ENCODE measurements around the gene TTLL6. TPM values are rescaled to one million over a fixed set of nuclear protein-coding genes. Genes with fewer than 3 reads are reported as not detected.

The TTLL6 gene
- total and polyA plus RNA-seq, 2 of the 4 experiments (the other 2 are of a cell fraction): not detected

GRCh38 chr17:48795444-48796162 is 21.4 kb downstream of the TTLL6 start:
- in situ Hi-C loops (cut with MboI; ENCODE audit: low sequenced_read_pairs) (no loop called here), intact Hi-C loops (cut with micrococcal nuclease) (no loop called here), dilution Hi-C loops (cut with HindIII; ENCODE audit: low sequenced_read_pairs, unreplicated experiment) (no loop called here)
- TF ChIP-seq MAZ (IDR thresholded peaks at IDR 0.05; ENCODE audit: borderline replicate concordance, low read depth, low read length) (0 out of 2 replicates have a peak, but pooled peaks have one; percentile 53), BHLHE40 (IDR thresholded peaks at IDR 0.05; ENCODE audit: low read depth, low read length) (peak; percentile 74), CHD1 (IDR thresholded peaks at IDR 0.05; ENCODE audit: low read depth, low read length) (no peak), FOS (IDR thresholded peaks at IDR 0.05; ENCODE audit: low read depth, low read length) (peak; percentile 52), RAD21 (IDR thresholded peaks at IDR 0.05; ENCODE audit: low read length) (no peak), CEBPB (IDR thresholded peaks at IDR 0.05; ENCODE audit: low read depth, low read length) (peak; percentile 89)
- TF ChIP-seq, protein P1, sequence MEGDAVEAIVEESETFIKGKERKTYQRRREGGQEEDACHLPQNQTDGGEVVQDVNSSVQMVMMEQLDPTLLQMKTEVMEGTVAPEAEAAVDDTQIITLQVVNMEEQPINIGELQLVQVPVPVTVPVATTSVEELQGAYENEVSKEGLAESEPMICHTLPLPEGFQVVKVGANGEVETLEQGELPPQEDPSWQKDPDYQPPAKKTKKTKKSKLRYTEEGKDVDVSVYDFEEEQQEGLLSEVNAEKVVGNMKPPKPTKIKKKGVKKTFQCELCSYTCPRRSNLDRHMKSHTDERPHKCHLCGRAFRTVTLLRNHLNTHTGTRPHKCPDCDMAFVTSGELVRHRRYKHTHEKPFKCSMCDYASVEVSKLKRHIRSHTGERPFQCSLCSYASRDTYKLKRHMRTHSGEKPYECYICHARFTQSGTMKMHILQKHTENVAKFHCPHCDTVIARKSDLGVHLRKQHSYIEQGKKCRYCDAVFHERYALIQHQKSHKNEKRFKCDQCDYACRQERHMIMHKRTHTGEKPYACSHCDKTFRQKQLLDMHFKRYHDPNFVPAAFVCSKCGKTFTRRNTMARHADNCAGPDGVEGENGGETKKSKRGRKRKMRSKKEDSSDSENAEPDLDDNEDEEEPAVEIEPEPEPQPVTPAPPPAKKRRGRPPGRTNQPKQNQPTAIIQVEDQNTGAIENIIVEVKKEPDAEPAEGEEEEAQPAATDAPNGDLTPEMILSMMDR (conservative IDR thresholded peaks at IDR 0.05; ENCODE audit: low read depth, low read length): no peak
- TF ChIP-seq, protein P2, sequence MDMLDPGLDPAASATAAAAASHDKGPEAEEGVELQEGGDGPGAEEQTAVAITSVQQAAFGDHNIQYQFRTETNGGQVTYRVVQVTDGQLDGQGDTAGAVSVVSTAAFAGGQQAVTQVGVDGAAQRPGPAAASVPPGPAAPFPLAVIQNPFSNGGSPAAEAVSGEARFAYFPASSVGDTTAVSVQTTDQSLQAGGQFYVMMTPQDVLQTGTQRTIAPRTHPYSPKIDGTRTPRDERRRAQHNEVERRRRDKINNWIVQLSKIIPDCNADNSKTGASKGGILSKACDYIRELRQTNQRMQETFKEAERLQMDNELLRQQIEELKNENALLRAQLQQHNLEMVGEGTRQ (IDR thresholded peaks at IDR 0.05; ENCODE audit: low read depth, low read length): peak; percentile 13; the same call in 1 of the 2 replicates
- no peak overlapping the region for H3K4me3 ChIP-seq (ENCODE audit: insufficient read depth, low read depth, low read length)
- H3K14ac ChIP-seq (replicated peaks; ENCODE audit: low read depth, low read length): peak overlapping the region; percentile 65
- H3K18ac ChIP-seq (ENCODE audit: low read depth, low read length): peak overlapping the region; percentile 50
- 52% methylated on average over 3 of the region's 10 CpGs; no CpG with 5 or more reads in 1 of the 2 experiments for WGBS, 2 experiments (ENCODE audit: extremely low coverage in 2 of 2, insufficient read length in 1 of 2)
- no peaks in the 10 kb centered on the region for H3K36me3 ChIP-seq (ENCODE audit: control insufficient read depth, insufficient read depth, low read length)
- peak; percentile 81 for DNase-seq
- H3K56ac ChIP-seq (ENCODE audit: extremely low read depth, insufficient read depth, low read length): no peak overlapping the region
- peak overlapping the region; percentile 27; the same call in 1 of the 2 replicates for H2AK5ac ChIP-seq (ENCODE audit: low read depth, low read length)
- H3K79me1 ChIP-seq (ENCODE audit: low read depth in 1 of 2, low read length in 2 of 2): no peaks in the 10 kb centered on the region
- ChIA-PET CTCF (no interaction called here), POLR2A (ENCODE audit: unreplicated experiment) (no interaction called here)
- H2BK15ac ChIP-seq (ENCODE audit: low read depth, low read length): peak overlapping the region; percentile 71; the same call in 2 of the 3 replicates
- no peaks in the 10 kb centered on the region for H4K20me1 ChIP-seq (ENCODE audit: insufficient read depth, low read length)
- H4K5ac ChIP-seq (ENCODE audit: low read depth, low read length): peak overlapping the region; percentile 28; the same call in 1 of the 2 replicates
- H3K4me1 ChIP-seq (ENCODE audit: control insufficient read depth, insufficient read depth, low read length): peaks cover 14% of the 10 kb centered on the region
- H3K27me3 ChIP-seq (ENCODE audit: control insufficient read depth, insufficient read depth, low read length): peaks cover 3% of the 10 kb centered on the region
- peak overlapping the region in 1 of 2 experiments; percentile 66; a peak in 2 of 4 replicates for H4K8ac ChIP-seq (ENCODE audit: low read depth in 2 of 2, low read length in 2 of 2)
- H3K9ac ChIP-seq (ENCODE audit: low read depth, low read length): no peak overlapping the region
- no peaks in the 10 kb centered on the region for H3K9me3 ChIP-seq (ENCODE audit: control insufficient read depth, insufficient read depth, low read length)
- H2AFZ ChIP-seq (replicated peaks; ENCODE audit: low read length, poor library complexity): peak overlapping the region; percentile 68
- peak overlapping the region; percentile 69; the same call in 1 of the 2 replicates for H3K4ac ChIP-seq (ENCODE audit: low read depth, low read length)
- no peak overlapping the region for H2AK9ac ChIP-seq (replicated peaks; ENCODE audit: low read depth, low read length, poor library complexity)
- H2BK5ac ChIP-seq (ENCODE audit: low read depth, low read length, poor library complexity, severe bottlenecking): peak overlapping the region; percentile 69
- peaks cover 20% of the 10 kb centered on the region for H3K9me1 ChIP-seq (ENCODE audit: insufficient read depth, low read length)
- H2BK120ac ChIP-seq (ENCODE audit: low read depth, low read length): peak overlapping the region; percentile 71
- H4K91ac ChIP-seq (ENCODE audit: insufficient read depth, low read depth, low read length): peak overlapping the region; percentile 55
- H3K23ac ChIP-seq (ENCODE audit: low read depth, low read length): peak overlapping the region; percentile 45; the same call in 1 of the 2 replicates
- H3K4me2 ChIP-seq (ENCODE audit: low read depth, low read length): no peak overlapping the region; the same call in none of the 2 replicates
- ATAC-seq (ENCODE audit: low read depth): peak; percentile 74
- peak overlapping the region; percentile 16; the same call in 1 of the 2 replicates for H3K27ac ChIP-seq (ENCODE audit: insufficient read depth, low read length)
- no TSS peak for BruUV-seq (replicated peaks)
- peak overlapping the region; percentile 93 for H2BK20ac ChIP-seq (ENCODE audit: low read depth, low read length)
